Activated T-cell treated with anti-CD3 and anti-CD28 coated beads, Interleukin-2, amount 50 U/mL, for 4 hours (primary cell): Measurements from ENCODE around the gene BCAS1. TPM values are rescaled to one million over a fixed set of nuclear protein-coding genes. Genes with fewer than 3 reads are reported as not detected.

Source experiments
- ATAC-seq, 2 donors: fragments of 200-7000 bp; cut with Tn5 transposase; one replicate each; pipeline ENCODE4 v1.10.0; 2021
- DNase-seq: peaks from one replicate; pipeline ENCODE4 v3.0.0-alpha.2; 2020
- H3K27me3 Mint-ChIP-seq: one replicate; pipeline ENCODE4 v1.8.0; 2021; ENCODE audit warnings: low read depth, mixed read lengths
- H3K36me3 Mint-ChIP-seq: one replicate; pipeline ENCODE4 v1.8.0; 2022; ENCODE audit warnings: mixed read lengths; ENCODE audit not compliant: insufficient read depth
- H3K4me1 Mint-ChIP-seq: one replicate; pipeline ENCODE4 v1.8.0; 2021; ENCODE audit warnings: low read depth, mixed read lengths
- H3K4me3 Mint-ChIP-seq: one replicate; pipeline ENCODE4 v1.8.0; 2021; ENCODE audit warnings: mild to moderate bottlenecking, moderate library complexity, mixed read lengths
- H3K9me3 Mint-ChIP-seq: one replicate; pipeline ENCODE4 v1.8.0; 2021; ENCODE audit warnings: mixed read lengths
- total RNA-seq, 3 donors: library from RNA; stranded (reverse); gene quantifications; one replicate each; pipeline ENCODE4 v1.2.1, GENCODE V29; 2021

Gene BCAS1
- total RNA-seq, 3 donors from 2014 or later, result 0.40 TPM; not detected in 2

- DNase-seq, result no peak
- no peak for ATAC-seq
- Mint-ChIP-seq H3K4me1 (peaks cover 41% of the 10 kb centered on the region), H3K36me3 (peaks cover 3% of the 10 kb centered on the region), H3K27me3 (no peaks in the 10 kb centered on the region), H3K4me3 (no peak overlapping the region), H3K9me3 (peaks cover 8% of the 10 kb centered on the region)
Measured at GRCh38 chr20:53947501-53948195, 122.7 kb downstream of the BCAS1 start.

- Mint-ChIP-seq H3K27me3 (no peaks in the 10 kb centered on the region), H3K36me3 (no peaks in the 10 kb centered on the region), H3K4me3 (no peak overlapping the region), H3K9me3 (no peaks in the 10 kb centered on the region), H3K4me1 (peaks cover 44% of the 10 kb centered on the region)
- ATAC-seq, result no peak
- DNase-seq, result no peak
Measured at GRCh38 chr20:53946106-53946505, 124.3 kb downstream of the BCAS1 start.

GRCh38 chr20:53945478-53945877 lies 124.9 kb downstream of the BCAS1 start:
- peaks cover 44% of the 10 kb centered on the region for H3K4me1 Mint-ChIP-seq
- H3K4me3 Mint-ChIP-seq, result no peak overlapping the region
- H3K9me3 Mint-ChIP-seq, result no peaks in the 10 kb centered on the region
- no peaks in the 10 kb centered on the region for H3K27me3 Mint-ChIP-seq
- H3K36me3 Mint-ChIP-seq, result no peaks in the 10 kb centered on the region
- no peak for DNase-seq
- ATAC-seq, result no peak

- no peak overlapping the region for H3K4me3 Mint-ChIP-seq
- H3K27me3 Mint-ChIP-seq, result no peaks in the 10 kb centered on the region
- H3K9me3 Mint-ChIP-seq, result no peaks in the 10 kb centered on the region
- no peak for DNase-seq
- no peaks in the 10 kb centered on the region for H3K36me3 Mint-ChIP-seq
- H3K4me1 Mint-ChIP-seq, result peaks cover 42% of the 10 kb centered on the region
- ATAC-seq, result no peak
Measured at GRCh38 chr20:53944796-53945195, 125.6 kb downstream of the BCAS1 start.

GRCh38 chr20:53943522-53944291 lies 126.7 kb downstream of the BCAS1 start:
- Mint-ChIP-seq H3K4me1 (peaks cover 37% of the 10 kb centered on the region), H3K4me3 (no peak overlapping the region), H3K27me3 (no peaks in the 10 kb centered on the region), H3K36me3 (no peaks in the 10 kb centered on the region), H3K9me3 (no peaks in the 10 kb centered on the region)
- peak; percentile 32 for DNase-seq
- no peak for ATAC-seq

GRCh38 chr20:53942973-53943372 lies 127.4 kb downstream of the BCAS1 start:
- no peak for DNase-seq
- Mint-ChIP-seq H3K9me3 (no peaks in the 10 kb centered on the region), H3K4me1 (peaks cover 30% of the 10 kb centered on the region), H3K36me3 (no peaks in the 10 kb centered on the region), H3K27me3 (no peaks in the 10 kb centered on the region), H3K4me3 (no peak overlapping the region)
- no peak for ATAC-seq

- no peaks in the 10 kb centered on the region for H3K36me3 Mint-ChIP-seq
- no peaks in the 10 kb centered on the region for H3K9me3 Mint-ChIP-seq
- no peak for ATAC-seq
- no peak overlapping the region for H3K4me3 Mint-ChIP-seq
- no peak for DNase-seq
- H3K27me3 Mint-ChIP-seq, result no peaks in the 10 kb centered on the region
- peaks cover 31% of the 10 kb centered on the region for H3K4me1 Mint-ChIP-seq
Measured at GRCh38 chr20:53942472-53942816, 128.0 kb downstream of the BCAS1 start.

- peaks cover 29% of the 10 kb centered on the region for H3K4me1 Mint-ChIP-seq
- H3K9me3 Mint-ChIP-seq, result no peaks in the 10 kb centered on the region
- ATAC-seq (no peak), DNase-seq (no peak)
- H3K4me3 Mint-ChIP-seq, result no peak overlapping the region
- H3K36me3 Mint-ChIP-seq, result no peaks in the 10 kb centered on the region
- H3K27me3 Mint-ChIP-seq, result no peaks in the 10 kb centered on the region
Measured at GRCh38 chr20:53941680-53942471, 128.5 kb downstream of the BCAS1 start.

- no peaks in the 10 kb centered on the region for H3K9me3 Mint-ChIP-seq
- DNase-seq, result no peak
- ATAC-seq, result no peak
- no peak overlapping the region for H3K4me3 Mint-ChIP-seq
- H3K36me3 Mint-ChIP-seq, result no peaks in the 10 kb centered on the region
- H3K4me1 Mint-ChIP-seq, result peaks cover 30% of the 10 kb centered on the region
- no peaks in the 10 kb centered on the region for H3K27me3 Mint-ChIP-seq
Measured at GRCh38 chr20:53940907-53941545, 129.4 kb downstream of the BCAS1 start.

- Mint-ChIP-seq H3K36me3 (no peaks in the 10 kb centered on the region), H3K4me1 (peaks cover 35% of the 10 kb centered on the region), H3K9me3 (no peaks in the 10 kb centered on the region), H3K4me3 (no peak overlapping the region), H3K27me3 (no peaks in the 10 kb centered on the region)
- ATAC-seq (no peak), DNase-seq (no peak)
Measured at GRCh38 chr20:53940360-53940702, 130.1 kb downstream of the BCAS1 start.

- ATAC-seq (peak; percentile 66 to 76), DNase-seq (peak; percentile 61)
- Mint-ChIP-seq H3K9me3 (no peaks in the 10 kb centered on the region), H3K4me1 (peaks cover 41% of the 10 kb centered on the region), H3K4me3 (no peak overlapping the region), H3K27me3 (no peaks in the 10 kb centered on the region), H3K36me3 (no peaks in the 10 kb centered on the region)
Measured at GRCh38 chr20:53939572-53940359, 130.6 kb downstream of the BCAS1 start.

GRCh38 chr20:53939190-53939571 lies 131.2 kb downstream of the BCAS1 start:
- H3K36me3 Mint-ChIP-seq, result no peaks in the 10 kb centered on the region
- DNase-seq (no peak), ATAC-seq (no peak)
- H3K27me3 Mint-ChIP-seq, result no peaks in the 10 kb centered on the region
- H3K9me3 Mint-ChIP-seq, result no peaks in the 10 kb centered on the region
- H3K4me3 Mint-ChIP-seq, result no peak overlapping the region
- H3K4me1 Mint-ChIP-seq, result peaks cover 46% of the 10 kb centered on the region

- DNase-seq, result no peak
- Mint-ChIP-seq H3K4me1 (peaks cover 46% of the 10 kb centered on the region), H3K27me3 (no peaks in the 10 kb centered on the region), H3K36me3 (no peaks in the 10 kb centered on the region), H3K4me3 (no peak overlapping the region), H3K9me3 (no peaks in the 10 kb centered on the region)
- no peak for ATAC-seq
Measured at GRCh38 chr20:53938739-53939138, 131.7 kb downstream of the BCAS1 start.

GRCh38 chr20:53937929-53938367 lies 132.4 kb downstream of the BCAS1 start:
- no peak for ATAC-seq
- Mint-ChIP-seq H3K4me1 (peaks cover 48% of the 10 kb centered on the region), H3K4me3 (no peak overlapping the region)

More at GRCh38 chr20:53937929-53938367, 132.4 kb downstream of the BCAS1 start:
- Mint-ChIP-seq H3K9me3 (no peaks in the 10 kb centered on the region), H3K27me3 (no peaks in the 10 kb centered on the region), H3K36me3 (no peaks in the 10 kb centered on the region)
- DNase-seq, result no peak
